NCI-H1417 treated with DMSO at 0.1 percent for 48 hours (cell line): Measurements from ENCODE around the gene IRAK1.

Experiments used
- DNase-seq: peaks from one replicate; lab custom pipeline; 2025; lab: John Stamatoyannopoulos, UW

Gene IRAK1

DNA sequence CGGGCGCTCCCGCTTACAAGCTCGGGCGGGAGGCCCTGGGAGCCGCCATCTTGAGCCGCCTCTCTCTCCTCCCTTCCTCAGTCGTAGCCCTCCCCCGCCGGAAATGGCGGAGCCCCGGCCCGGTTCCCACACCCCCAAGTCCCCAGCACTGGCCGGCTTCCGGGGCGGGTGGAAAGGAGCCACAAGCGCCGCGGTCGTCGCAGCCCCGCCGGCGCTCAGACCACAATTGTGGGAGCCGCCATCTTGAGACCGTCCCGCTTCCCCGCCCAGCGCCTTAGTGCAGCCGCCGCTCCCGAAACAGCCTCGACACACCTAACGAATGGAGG is 48.6 kb downstream of the IRAK1 start:
- DNase-seq = peak; percentile 18

DNA sequence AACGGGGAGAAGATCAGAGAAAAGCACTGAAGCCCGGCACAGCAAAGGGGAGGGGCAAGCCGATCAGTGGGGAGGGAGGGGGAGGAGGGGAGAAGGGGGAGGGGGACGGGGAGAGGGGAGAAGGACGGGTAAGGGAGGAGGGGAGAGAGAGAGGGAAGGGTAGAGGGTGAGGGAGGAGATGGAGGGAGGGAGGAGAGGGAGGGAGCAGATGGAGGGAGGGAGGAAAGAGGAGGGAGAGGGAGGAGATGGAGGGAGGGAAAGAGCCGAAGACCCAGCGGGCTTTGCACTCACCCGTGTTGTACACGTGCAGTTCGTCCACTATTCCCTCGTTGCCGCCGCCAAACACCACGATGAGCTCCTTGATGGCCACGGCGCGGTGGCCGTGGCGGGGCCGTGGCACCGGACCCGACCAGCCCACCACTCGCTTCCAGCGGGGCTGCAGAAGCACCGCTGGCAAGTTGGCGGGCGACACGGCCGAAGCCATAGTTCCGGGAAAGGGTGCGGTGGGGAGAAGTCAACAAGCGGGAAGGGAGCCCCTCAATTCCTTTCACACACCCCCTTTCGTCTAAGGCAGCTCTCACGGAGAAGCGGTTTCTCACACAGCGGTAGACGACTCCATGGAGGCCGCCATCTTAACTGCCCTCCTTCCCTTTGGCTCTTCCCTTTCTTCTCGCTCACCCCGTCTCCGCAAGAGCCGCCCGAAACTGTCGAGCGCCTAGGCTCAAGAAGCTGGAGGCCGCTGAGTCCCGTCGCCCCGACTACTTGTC is 49.2 kb downstream of the IRAK1 start:
- no peak for DNase-seq

DNA sequence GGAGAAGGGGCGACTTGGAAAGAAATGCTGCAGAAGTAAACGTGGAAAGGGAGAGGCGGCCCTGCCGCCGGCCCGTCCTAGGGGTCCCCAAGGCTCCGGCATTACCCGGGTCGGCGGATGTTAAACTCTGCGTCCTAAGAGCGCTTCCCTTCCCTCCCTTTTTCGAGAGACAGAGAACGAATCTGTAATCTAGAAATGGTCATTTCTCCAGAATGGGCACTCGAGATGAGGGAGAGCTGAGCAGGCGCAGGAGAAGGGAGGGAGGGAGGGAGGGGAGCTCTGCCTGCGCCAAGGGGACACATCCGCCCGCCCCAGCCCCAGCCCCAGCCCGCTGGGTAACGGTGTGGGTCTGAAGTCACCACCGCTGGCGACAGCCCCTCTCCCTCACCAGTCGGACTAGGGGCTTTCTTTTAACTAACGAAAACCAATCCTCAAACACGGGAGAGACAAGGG is 49.8 kb downstream of the IRAK1 start:
- no peak for DNase-seq

DNA sequence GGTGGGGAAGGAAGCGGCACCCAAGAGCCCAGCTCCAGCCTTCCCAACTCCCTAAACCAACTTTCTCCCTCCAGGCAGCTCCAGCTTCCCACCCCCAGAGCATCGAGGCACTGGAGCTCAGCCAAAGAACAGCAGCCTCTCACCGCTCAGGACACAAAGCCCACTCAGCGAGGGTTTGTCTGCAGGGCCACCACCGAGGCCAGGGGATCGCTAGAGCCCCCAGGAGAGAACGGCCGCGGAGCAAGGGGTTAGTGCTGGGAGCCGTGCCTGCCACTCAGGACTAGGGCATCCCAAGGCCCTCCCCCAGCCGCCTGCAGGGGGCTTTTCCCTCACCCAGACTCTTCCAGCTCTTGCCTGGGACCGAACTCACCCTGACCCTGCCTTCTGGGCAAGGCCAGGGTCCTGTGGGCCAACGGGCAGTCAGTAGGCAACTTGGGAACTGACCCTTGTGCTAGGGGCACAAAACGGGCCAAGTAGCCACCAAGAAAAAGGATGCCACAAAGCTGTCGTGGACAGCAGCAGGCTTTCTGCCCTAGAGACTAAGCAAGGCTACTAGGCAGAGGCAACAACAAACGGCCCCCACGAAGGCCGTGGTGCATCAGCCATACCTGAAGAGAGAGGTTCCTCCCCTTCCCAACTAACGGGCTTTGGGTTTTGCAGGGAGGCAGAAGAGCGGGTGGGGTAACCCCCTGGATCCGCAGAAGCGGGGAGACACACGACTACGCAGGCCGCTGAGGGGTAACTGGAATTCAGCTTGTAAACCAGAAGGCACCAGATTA is 50.4 kb downstream of the IRAK1 start:
- no peak for DNase-seq

DNA sequence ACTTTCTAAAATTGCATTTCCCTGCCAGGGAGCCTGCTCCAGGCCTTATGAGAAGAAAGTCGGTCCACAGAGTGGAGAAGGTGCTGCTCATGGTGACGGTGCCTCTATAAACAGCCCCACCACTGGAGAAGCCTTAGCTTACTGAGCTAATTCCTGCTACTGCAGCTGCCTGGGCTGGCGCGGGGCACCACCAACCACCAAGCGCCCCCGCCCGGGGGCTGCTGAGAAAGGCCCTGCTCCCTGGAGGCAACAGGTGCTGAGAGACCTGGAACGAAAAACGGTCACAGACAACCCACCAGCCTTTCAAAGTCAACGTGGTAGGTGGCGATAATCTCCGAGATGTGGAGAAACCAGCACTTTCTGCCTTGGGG is 51.0 kb downstream of the IRAK1 start:
- no peak for DNase-seq

DNA sequence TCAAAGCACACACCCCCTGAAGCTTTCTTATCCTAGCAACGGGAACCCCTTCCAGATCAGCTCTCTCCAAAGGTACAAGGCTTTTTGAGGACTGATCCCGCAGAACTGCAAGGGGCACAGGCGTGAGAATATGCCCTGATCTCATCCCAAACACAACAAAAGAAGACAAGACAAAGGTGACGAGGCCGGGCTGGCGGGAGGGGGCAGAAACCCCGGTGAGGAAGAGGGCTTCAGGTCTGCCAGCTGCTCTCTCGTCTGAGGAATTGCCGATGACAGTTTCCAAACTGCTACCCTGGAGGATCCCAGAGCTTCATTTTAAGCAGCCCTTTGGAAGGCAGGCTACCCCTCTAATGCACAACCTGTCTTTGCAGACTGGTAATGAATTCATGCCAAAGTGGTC is 51.4 kb downstream of the IRAK1 start:
- DNase-seq = no peak

DNA sequence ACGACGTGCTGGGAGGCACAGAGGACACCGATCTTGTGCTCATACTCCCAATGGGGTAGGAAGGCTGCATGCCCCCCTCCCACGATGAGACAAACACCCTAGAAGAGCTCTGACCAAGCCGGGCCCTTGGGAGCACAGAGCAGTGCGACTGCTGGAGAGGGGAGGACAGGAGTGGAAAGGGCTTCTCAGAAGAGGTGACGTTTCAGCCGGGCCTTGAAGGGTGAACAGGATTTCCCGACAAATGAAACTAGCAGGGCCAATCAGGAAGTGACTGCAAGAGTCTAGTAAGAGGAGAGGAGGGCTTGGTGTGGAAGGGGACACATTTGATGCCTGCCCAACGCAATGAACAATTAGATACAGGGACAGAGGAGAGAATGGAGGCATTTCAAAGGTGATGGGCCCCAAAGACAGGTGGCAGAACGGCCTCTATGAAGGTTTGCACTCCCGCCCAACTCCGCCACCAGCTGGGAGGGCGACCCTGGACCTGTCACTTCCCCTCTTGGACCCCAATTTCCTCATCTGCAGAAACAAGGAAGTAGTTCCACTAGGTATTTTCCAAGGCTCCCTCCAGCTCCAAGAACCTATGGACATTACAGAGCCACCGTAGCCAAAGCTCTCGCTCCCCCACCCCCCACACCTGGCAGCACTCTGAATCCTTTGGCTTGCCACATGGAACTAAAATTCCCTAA is 52.0 kb downstream of the IRAK1 start:
- no peak for DNase-seq

DNA sequence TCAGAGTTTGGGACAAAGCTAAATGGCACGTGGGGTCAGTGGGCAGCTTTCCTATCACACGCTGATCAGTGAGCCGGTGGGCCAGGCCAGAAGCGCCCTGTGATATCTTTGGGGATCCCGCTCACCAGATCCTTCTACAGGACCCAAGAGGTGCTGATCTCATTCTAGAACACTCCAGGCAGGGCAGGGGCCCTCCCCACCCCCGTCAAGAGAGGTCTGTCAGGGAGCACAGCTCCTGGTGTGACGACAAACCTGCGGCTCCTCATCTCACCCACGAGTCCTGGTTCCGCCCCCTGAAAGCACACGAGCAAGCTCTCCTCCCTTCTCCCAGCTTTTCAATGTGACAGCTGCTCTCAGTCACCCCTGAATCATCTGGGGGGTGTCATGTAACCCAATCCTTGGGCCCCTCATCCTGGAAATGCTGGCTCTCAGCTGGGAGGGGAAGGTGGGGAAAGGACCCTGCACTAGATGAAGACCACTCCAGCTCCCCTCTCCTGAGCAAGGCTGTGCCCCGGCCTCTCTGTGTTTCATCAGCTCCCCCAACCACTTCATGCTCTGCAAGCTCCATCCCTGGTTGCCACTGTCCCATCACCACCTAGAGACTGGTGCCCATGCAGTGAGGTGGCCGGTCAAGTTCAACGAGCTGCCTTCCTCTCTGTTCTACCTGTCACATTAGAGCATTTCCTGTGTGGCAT is 52.7 kb downstream of the IRAK1 start:
- no peak for DNase-seq

DNA sequence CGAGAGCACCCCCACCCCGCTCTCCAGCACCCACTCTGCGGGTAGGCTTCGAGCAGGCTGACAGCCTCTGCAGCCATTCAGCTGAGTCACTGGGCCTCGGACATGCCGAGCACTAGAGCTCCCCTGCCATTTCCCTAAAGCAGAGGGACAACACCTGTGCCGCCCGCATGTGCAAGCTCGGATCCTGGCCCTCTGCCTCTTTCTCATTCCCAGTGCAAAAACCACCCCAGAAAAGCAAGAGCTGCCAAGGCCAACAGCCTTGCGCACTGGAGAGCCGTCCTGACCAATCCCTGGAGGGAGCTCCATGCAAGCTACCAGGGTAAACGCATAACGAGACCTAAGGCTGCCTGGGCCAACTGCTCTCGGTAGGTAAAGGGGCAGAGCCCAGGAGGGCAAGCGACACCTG is 53.4 kb downstream of the IRAK1 start:
- DNase-seq = no peak

DNA sequence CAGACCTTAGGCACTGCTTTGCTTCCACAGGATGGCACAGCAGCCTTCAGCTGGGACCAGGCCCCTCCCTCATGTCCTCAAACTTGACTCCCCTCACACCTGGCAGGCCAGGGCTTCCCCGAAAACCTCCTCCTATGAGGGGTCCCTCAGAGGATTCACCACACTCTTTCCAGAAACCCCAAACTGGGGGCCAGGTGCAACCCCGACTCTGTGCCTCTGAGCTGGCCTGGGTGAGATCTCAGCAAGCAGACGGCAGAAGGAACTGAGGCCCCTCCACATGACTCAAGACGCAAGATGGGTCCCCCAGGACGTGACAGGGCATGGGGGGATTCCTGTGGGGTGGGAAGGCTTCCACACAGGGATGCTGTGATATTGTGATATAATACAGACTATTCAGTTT is 54.3 kb downstream of the IRAK1 start:
- no peak for DNase-seq

DNA sequence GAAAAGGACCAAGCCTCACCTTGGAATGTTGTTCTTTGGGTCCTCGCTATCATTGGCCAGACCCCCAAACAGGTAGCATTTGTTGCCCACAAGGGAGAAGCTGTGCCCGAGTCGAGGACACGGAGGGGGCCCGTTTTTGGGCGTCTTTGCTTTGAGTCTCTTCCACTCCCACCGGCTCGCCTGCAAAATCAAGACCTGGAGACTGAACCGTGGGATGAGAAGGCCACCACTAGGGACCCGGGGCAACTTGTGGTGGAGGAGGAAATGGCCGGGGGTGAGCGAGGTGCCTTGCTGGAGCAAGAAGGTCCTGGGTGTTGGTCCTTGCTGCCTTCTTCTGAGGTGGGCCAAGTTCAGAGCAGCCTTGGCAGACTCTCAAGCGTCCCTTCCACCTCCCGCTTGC is 55.6 kb downstream of the IRAK1 start:
- DNase-seq = no peak

DNA sequence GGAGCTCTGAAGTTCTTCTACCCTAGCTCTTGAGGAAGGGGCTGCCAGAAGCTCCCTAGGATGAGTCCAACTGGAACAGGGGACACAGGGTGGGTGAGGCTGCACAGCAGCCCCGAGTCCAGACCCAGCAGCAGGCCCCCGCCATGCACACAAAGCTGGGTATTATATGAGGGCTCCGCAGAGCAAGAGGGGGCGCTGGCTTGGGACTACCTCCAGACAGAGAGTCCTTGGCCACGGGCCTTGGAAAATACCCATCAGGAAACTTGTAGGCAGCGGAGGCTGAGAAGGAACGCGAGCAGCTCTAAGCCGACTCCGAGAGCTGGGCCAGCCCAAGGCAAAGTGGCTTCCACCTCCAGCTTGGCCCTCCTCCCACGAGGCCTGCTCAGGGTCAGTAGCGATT is 56.2 kb downstream of the IRAK1 start:
- no peak for DNase-seq

DNA sequence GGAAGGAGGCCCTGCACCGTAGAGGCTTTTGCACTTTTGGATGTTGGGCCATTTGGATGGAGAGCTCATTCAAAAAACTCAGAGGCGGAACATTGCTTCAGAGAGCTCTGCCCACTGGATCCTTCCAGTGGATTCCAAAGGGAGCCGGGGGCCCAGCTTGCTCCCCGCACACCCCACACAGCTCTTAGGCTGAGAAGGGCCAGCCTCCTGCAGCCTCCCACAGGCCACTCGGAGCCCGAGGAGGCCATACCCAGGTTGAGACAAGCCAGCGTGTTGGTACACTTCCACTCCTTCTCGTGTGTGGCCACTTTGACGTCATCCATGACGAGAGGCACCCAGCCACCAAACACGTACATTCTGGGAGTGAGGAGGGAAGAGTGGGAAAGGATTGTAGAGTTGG is 58.4 kb downstream of the IRAK1 start:
- no peak for DNase-seq

DNA sequence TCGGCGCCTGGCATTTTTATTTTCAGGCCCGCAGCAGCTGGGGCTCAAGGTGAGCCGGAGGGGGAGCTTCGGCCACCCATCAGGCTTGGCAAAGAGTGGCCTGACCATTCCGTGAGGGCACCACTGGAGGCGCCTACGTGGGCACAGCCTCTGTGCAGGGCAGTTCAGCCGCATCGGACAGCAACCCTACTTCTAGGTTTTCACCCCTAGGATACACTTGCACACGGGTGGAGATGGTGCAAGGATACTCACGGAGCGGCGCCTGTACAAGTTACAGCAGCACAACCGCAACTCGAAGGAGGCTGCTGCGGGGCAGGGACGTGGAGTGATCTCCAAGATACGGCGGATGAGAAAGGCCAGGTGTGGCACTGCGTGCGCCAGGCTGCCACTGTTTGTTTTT is 58.9 kb downstream of the IRAK1 start:
- DNase-seq = no peak
